Measurements from ENCODE around the gene RPS27L.

DNA sequence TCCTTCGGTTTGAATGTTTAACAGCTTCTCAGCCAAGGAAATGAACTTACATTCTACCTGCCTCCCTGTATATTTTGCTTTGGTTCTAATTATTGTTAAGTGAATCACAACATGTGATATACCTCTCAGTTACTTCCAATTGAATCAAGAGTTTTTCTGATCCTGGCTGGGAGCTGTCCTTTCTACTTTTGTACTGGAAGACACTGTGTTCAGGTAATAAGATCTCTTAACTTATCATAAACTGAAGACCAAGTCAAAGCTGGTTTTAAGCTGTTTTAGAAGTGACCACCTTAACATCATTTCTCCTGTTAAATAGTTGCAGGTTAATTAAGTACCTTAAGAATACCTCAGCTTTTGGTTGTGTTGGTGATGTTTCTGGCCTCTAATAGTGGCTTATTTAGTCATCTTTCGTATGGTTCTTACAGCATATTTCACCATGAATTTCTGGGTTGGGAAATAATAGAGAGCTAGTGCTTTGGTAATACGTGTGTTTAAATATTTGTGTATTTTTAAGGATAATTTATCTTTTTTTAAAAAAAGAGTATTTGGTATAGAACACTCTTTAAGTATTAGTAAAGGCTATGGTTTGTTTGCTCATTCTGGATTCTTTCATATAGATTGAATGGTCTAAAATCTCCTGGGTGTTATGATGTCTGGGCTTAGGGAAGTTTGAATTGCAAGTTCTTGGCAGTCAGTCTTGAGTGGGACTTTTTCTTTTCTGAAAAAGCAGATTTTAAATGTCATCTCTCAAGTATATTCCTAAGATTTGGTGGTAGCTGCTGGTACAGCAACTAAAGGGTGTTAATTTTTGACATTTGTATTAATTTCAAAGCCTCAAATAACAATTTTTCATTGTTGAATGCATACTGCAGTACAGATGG is 33.7 kb upstream of the RPS27L start:
- TF ChIP-seq EZH2 (IDR thresholded peaks at IDR 0.05): no peak
- no peak for TF ChIP-seq POLR2AphosphoS5 (IDR thresholded peaks at IDR 0.05; ENCODE audit: borderline replicate concordance, low read depth, low read length)
- TF ChIP-seq FOXP2 (optimal IDR thresholded peaks at IDR 0.05; ENCODE audit: control extremely low read depth, extremely low read length, insufficient read depth): no peak
